ENCODE measurements around the gene PLEKHM1.
"Not testable (repeated sequence)": the region's sequence is repeated elsewhere in the genome, so short reads cannot be mapped to it uniquely, and the experiment has no call there.

The PLEKHM1 gene

GRCh38 chr17:45460422-45460821, 30.1 kb downstream of the PLEKHM1 start:
- DNase-seq = not testable (repeated sequence)

GRCh38 chr17:45454341-45454740, 36.2 kb downstream of the PLEKHM1 start:
- not testable (repeated sequence) for DNase-seq

GRCh38 chr17:45453731-45454130, 36.8 kb downstream of the PLEKHM1 start:
- not testable (repeated sequence) for DNase-seq

DNA sequence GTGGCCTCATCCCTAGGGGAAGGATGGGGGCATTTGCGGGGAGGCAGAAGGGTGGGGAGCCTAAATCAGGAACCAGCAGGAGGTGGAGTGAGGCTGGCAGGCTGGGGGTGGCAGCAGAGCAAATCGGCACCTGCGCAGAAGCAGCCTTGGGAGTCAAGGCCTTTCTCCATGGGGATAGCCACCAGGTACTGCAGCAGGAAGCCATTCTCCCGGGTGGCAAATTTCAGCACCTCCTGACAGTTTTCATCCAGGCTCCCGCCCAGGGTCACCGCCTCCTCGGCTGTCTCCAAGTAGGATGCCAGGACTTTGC, 37.3 kb downstream of the PLEKHM1 start:
- DNase-seq = not testable (repeated sequence)

DNA sequence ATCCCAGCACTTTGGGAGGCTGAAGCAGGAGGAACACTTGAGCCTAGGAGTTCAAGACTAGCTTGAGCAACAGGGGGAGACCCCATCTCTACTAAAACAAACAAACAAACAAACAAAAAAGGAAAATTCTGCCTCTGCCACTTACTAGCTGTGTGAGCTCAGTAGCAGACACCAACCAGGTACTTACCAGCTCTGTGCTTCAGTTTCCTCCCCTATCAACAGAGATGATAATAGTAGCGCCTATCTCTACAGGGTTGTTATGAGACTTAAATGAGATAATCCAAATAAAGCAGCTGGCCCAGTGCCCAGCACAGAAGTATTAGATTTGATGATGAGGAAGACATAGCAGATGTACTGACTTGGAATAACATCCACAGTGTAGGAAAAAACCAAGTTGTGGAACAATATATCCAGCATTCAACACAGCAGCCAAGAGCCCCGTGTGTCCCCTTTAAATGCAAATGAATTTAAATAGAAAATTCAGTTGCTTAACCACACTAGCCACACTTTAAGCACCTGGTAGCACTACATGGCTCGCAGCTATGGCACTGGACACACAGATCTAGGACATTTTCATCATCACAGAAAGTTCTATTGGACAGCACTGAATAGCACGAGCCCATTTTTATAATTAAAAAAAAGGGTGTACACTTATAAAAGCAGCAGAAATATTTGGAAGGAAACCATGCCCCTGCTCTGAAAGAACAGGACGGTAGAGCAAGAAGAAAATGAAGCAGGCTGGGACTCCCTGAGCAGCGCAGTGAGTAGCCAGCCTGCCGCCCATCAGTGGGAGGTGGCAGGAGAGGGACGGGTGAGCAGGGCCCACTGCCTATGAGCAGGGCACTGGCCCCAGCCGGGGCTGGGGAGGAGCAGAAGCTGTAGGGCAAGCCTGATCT, 37.9 kb downstream of the PLEKHM1 start:
- not testable (repeated sequence) for DNase-seq

GRCh38 chr17:45451660-45452059, 38.9 kb downstream of the PLEKHM1 start:
- not testable (repeated sequence) for DNase-seq

DNA sequence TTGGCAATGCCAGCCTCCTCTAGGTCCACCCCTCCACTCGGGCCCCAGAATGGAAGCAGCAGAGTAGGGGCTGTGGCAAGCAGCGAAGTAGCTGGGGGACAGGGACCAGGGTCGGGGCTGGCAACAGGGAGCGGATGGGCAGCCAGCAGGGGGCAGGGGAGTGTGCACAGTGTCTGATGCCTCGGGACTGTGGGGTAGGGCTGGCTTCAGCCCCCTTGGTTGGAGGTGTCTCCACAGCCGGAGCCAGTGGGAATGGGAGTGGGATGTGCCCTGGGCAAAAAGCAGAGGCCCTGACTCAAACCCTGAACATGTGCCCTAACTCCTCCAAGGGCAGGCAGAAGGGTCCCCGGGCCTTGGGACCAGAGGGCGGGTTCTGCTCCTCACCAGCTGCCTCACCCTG, 39.4 kb downstream of the PLEKHM1 start:
- DNase-seq = no peak

DNA sequence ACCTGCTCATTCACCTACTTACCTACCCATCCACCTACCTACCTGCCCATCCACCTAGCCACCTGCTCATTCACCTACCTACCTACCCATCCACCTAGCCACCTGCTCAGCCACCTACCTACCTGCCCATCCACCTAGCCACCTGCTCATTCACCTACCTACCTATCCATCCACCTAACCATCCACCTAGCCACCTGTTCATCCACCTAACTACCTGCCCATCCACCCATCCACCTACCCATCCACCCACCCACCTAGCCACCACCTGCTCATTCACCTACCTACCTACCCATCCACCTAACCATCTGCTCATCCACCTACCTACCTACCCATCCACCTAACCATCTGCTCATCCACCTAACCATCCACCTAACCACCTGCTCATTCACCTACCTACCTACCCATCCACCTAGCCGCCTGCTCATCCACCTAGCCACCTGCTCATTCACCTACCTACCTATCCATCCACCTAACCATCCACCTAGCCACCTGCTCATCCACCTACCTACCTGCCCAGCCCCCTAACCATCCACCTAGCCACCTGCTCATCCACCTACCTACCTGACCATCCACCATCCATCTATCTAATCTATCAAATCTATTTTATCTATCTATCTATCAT, 40.7 kb downstream of the PLEKHM1 start:
- DNase-seq = not testable (repeated sequence)

DNA sequence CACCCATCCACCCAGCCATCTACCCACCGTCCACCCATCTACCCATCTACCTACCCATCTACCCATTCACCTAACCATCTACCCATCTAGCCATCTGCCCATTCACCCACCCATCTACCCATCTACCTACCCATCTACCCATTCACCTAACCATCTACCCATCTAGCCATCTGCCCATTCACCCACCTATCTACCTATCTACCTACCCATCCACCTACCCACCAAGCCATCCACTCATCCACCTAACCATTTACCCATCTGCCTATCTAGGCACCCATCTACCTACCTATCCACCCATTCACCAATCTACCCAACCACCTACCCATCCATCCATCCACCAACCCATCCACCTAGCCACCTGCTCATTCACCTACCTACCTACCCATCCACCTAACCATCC, 41.3 kb downstream of the PLEKHM1 start:
- not testable (repeated sequence) for DNase-seq

- DNase-seq = not testable (repeated sequence)
Observed at GRCh38 chr17:45448483-45448882, 42.0 kb downstream of the PLEKHM1 start.

GRCh38 chr17:45448066-45448465, 42.5 kb downstream of the PLEKHM1 start:
- DNase-seq = not testable (repeated sequence)

- DNase-seq = not testable (repeated sequence)
Observed at GRCh38 chr17:45447650-45448049, 42.9 kb downstream of the PLEKHM1 start.

GRCh38 chr17:45446872-45447625, 43.5 kb downstream of the PLEKHM1 start:
- DNase-seq = not testable (repeated sequence)

DNA sequence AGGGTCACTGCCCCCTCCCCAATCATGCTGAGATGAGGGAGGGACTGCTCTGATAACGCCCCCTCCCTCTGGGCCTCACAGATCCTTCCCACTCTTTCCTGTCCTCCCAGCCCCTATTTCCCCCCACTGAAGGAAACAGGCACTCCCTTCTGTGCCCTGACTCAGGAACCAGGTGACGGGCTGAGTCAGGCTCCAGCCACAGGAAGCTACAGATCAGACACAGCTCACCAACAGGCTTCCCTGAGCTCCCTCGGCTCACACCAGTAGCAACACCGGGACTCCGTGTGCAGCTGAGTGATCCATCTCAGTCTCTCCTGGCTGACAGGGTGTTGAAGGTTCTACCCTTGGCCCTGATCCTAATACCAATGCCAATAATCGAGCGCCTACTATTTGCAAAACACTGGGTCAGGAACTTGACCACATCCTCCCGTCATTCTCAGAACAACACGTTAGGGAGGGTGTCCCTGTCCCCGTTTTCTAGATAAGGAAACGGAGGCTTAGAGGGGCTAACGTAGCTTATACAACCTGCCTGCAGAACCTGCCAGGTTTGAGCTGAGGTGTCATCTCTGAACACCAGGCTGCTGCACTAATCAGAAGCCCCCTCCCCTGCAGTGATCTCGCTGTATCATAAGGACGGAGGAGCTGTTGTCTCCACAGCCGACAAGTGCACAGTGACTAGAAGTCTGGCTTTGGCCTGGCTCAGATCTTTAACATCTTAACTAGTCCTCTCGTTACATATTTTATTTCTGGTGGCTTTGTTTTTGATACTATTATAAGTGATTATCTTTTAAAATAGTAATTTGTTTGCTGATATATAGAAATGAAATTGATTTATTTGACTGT, 44.4 kb downstream of the PLEKHM1 start:
- DNase-seq = not testable (repeated sequence)

DNA sequence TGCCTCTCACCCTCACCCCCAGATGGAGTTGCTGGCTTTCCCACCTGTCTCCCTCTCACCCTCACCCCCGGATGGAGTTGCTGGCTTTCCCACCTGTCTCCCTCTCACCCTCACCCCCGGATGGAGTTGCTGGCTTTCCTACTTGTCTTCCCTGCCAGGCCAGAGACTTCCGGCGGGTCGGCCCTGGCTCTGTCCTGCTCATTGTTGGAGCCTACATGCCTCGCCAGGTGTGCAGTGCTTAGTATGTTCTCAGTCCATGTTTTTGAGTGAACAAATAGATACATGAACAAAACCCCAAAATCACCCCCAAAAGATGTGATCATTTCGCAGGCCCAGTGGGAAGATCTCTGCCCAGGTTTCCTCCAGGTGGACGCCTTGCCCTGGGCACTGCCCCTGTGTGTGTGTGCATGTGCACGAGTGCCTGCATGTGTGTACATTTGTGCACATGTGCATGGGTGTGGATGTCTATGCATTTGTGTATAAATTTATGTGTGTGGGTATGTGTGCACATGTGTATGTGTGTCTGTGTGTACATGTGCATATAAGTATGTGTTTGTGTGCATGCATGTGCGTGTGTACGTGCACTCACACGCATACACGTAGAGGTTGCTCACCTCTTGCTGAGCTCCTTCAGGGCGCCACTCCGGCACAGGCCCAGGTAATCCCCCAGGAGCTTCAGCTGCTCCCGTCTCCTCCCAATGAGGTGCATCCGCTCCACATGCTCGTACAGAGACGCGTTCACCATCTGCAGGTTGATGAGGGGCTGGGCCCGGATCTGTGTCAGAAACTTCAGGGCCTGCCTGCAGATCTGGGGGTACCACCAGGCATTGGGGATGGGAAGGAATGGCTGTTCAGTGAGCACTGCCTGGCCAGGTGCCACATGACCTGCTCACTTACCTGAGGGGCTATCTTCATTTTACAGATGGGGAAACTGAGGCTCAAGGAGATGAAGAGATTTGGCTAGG, 45.4 kb downstream of the PLEKHM1 start:
- not testable (repeated sequence) for DNase-seq

GRCh38 chr17:45444301-45444700, 46.2 kb downstream of the PLEKHM1 start:
- not testable (repeated sequence) for DNase-seq

DNA sequence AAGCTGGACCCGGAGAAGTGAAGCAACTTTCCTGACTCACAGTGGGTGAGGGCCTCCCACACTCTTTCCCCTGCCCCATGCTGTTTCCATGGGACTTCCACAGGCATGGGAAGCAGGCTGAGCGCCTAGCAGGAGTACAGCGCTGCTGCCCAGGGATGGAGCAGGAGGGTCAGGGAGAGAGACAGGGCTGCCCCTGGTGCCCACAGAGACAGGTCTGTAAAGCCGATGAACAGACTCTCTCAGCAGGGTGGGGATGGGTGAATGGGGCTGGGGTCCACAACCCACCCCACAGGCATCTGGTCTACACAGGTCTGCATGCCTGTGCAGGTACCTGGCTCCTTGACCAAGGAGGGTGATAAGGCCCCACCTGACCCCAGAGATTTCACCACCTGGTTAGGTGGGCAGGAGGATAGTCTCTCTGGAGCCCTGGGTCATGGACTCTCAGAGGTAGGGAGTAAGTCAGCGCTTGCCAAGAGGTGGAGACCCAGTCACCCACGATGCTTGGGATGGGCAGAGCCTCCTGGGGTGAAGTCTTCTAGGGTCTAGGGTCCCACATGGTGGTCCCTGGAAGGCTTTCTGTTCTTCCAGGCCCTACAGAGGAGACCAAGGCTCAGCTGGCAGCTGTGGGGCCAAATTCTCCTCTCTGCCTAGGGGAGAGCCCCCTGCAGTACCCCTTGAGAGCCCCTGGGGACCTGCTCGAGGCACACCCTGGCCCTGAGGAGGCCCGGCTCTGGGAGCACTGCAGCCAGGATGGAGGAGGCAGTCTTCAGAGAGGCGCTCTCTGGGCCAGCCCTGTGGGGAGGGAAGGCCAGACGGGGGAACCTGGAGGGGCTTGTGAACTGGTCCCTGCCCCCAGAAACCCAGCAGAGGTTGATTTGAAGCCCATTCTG, 46.9 kb downstream of the PLEKHM1 start:
- not testable (repeated sequence) for DNase-seq

DNA sequence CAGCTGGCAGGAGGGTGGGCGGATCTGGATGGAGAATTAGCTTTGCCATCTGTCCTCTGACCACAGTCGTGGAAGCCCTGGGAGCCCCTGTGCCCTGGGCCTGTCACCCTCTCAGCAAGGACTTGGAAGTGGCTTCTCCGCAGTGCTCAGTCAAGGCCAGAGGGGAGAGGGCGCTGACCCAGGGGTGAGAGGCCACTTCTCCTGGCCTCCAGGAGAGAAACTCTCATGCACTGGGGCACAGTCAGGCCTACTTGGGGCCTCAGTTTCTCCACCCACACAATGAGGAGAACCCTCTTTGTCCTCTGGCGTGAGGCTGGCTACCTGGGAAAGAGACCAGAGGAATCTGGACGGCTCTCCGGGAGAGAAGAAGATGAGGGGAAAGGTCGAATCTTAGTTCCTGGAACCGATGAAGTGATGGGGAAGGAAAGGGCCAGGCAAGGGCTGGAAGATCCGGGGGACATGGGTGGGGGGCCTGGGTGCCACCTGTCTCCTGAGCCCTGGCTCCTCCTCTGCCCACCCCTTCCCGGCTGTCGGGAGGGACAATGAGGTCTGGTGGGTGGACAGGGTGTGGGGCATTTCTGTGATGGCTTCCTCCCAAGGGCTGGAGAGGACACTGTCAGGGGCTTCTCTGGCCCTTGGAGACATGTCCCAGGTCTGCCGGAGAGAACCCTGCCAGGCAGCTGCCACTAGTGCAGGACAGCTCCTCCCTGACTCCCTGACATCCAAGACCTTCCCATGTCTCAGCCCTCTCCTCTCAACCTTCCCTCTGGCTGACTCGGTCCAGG, 48.8 kb downstream of the PLEKHM1 start:
- DNase-seq = no peak

- DNase-seq = not testable (repeated sequence)
Observed at GRCh38 chr17:45440839-45441515, 49.5 kb downstream of the PLEKHM1 start.
